ENCODE measurements around the gene PLCH1.

Gene PLCH1

GRCh38 chr3:155517903-155518302 lies 227.0 kb downstream of the PLCH1 start:
- no peaks in the 10 kb centered on the region for H3K4me1 ChIP-seq
- no peak overlapping the region for H3K4me3 ChIP-seq (ENCODE audit: low read depth, low read length)
- no peaks in the 10 kb centered on the region for H3K27me3 ChIP-seq
- no peak for TF ChIP-seq CTCF (IDR thresholded peaks at IDR 0.05; ENCODE audit: low read depth, low read length)
- H3K36me3 ChIP-seq, result no peaks in the 10 kb centered on the region
- no peaks in the 10 kb centered on the region for H3K9me3 ChIP-seq
- no peak for DNase-seq

- DNase-seq, result no peak
- no peaks in the 10 kb centered on the region for H3K9me3 ChIP-seq
- no peaks in the 10 kb centered on the region for H3K4me1 ChIP-seq
- H3K27me3 ChIP-seq, result no peaks in the 10 kb centered on the region
- TF ChIP-seq CTCF (IDR thresholded peaks at IDR 0.05; ENCODE audit: low read depth, low read length), result no peak
- no peaks in the 10 kb centered on the region for H3K36me3 ChIP-seq
- H3K4me3 ChIP-seq (ENCODE audit: low read depth, low read length), result no peak overlapping the region
Observed at GRCh38 chr3:155516439-155516838, 228.4 kb downstream of the PLCH1 start.

- H3K9me3 ChIP-seq, result no peaks in the 10 kb centered on the region
- no peaks in the 10 kb centered on the region for H3K4me1 ChIP-seq
- no peaks in the 10 kb centered on the region for H3K27me3 ChIP-seq
- no peak overlapping the region for H3K4me3 ChIP-seq (ENCODE audit: low read depth, low read length)
- H3K36me3 ChIP-seq, result no peaks in the 10 kb centered on the region
- no peak for DNase-seq
- no peak for TF ChIP-seq CTCF (IDR thresholded peaks at IDR 0.05; ENCODE audit: low read depth, low read length)
Observed at GRCh38 chr3:155512867-155513261, 232.0 kb downstream of the PLCH1 start.

- no peak for DNase-seq
- TF ChIP-seq CTCF (IDR thresholded peaks at IDR 0.05; ENCODE audit: low read depth, low read length), result no peak
- Histone ChIP-seq H3K4me1 (no peaks in the 10 kb centered on the region), H3K36me3 (no peaks in the 10 kb centered on the region), H3K27me3 (no peaks in the 10 kb centered on the region), H3K4me3 (ENCODE audit: low read depth, low read length) (no peak overlapping the region), H3K9me3 (no peaks in the 10 kb centered on the region)
Observed at GRCh38 chr3:155512175-155512866, 232.6 kb downstream of the PLCH1 start.

GRCh38 chr3:155504682-155505081 lies 240.2 kb downstream of the PLCH1 start:
- Histone ChIP-seq H3K4me3 (ENCODE audit: low read depth, low read length) (no peak overlapping the region), H3K4me1 (no peaks in the 10 kb centered on the region), H3K9me3 (no peaks in the 10 kb centered on the region), H3K36me3 (no peaks in the 10 kb centered on the region), H3K27me3 (no peaks in the 10 kb centered on the region)
- TF ChIP-seq CTCF (IDR thresholded peaks at IDR 0.05; ENCODE audit: low read depth, low read length), result no peak
- no peak for DNase-seq

- no peaks in the 10 kb centered on the region for H3K36me3 ChIP-seq
Observed at GRCh38 chr3:155502630-155503029, 242.2 kb downstream of the PLCH1 start.

More at GRCh38 chr3:155502630-155503029, 242.2 kb downstream of the PLCH1 start:
- TF ChIP-seq CTCF (IDR thresholded peaks at IDR 0.05; ENCODE audit: low read depth, low read length), result no peak
- H3K4me3 ChIP-seq (ENCODE audit: low read depth, low read length), result no peak overlapping the region
- no peak for DNase-seq
- no peaks in the 10 kb centered on the region for H3K27me3 ChIP-seq
- no peaks in the 10 kb centered on the region for H3K4me1 ChIP-seq
- no peaks in the 10 kb centered on the region for H3K9me3 ChIP-seq

Measured in BE2C (cell line).